Anterior cingulate cortex (tissue), 58 donors: ENCODE results near the gene PDCD1LG2.
"Not testable (repeated sequence)": the region's sequence is repeated elsewhere in the genome, so short reads cannot be mapped to it uniquely, and the experiment has no call there.

Experiments used
- DNase-seq, 58 donors: peaks; one replicate each; lab custom pipeline; 2025; lab: John Stamatoyannopoulos, UW

PDCD1LG2 gene

GRCh38 chr9:5561828-5562488, 51.6 kb downstream of the PDCD1LG2 start:
- DNase-seq, result no peak

GRCh38 chr9:5562806-5563416, 52.6 kb downstream of the PDCD1LG2 start:
- no peak for DNase-seq

- no peak for DNase-seq
Observed at GRCh38 chr9:5563417-5563815, 53.1 kb downstream of the PDCD1LG2 start.

GRCh38 chr9:5563886-5564285, 53.6 kb downstream of the PDCD1LG2 start:
- no peak for DNase-seq

GRCh38 chr9:5566054-5566618, 55.8 kb downstream of the PDCD1LG2 start:
- no peak for DNase-seq

GRCh38 chr9:5568868-5569267, 58.5 kb downstream of the PDCD1LG2 start:
- DNase-seq, result no peak

GRCh38 chr9:5569409-5569808, 59.1 kb downstream of the PDCD1LG2 start:
- DNase-seq, result no peak

GRCh38 chr9:5569891-5570290, 59.6 kb downstream of the PDCD1LG2 start:
- no peak for DNase-seq

- DNase-seq, result no peak
Observed at GRCh38 chr9:5571629-5572232, 61.4 kb downstream of the PDCD1LG2 start.

GRCh38 chr9:5574097-5574496, 63.8 kb downstream of the PDCD1LG2 start:
- DNase-seq, result no peak

GRCh38 chr9:5575000-5575399, 64.7 kb downstream of the PDCD1LG2 start:
- DNase-seq, result no peak

- no peak for DNase-seq
Observed at GRCh38 chr9:5577225-5577624, 66.9 kb downstream of the PDCD1LG2 start.

GRCh38 chr9:5578018-5578697, 67.8 kb downstream of the PDCD1LG2 start:
- no peak for DNase-seq

- DNase-seq, result no peak
Observed at GRCh38 chr9:5578698-5579085, 68.4 kb downstream of the PDCD1LG2 start.

- no peak for DNase-seq
Observed at GRCh38 chr9:5579881-5580280, 69.5 kb downstream of the PDCD1LG2 start.

GRCh38 chr9:5580650-5581049, 70.3 kb downstream of the PDCD1LG2 start:
- no peak for DNase-seq

GRCh38 chr9:5581706-5582105, 71.4 kb downstream of the PDCD1LG2 start:
- not testable (repeated sequence) for DNase-seq

- peak in 5 of 58 donors; percentile 1 to 12 (median 2) for DNase-seq
Observed at GRCh38 chr9:5582835-5583195, 72.5 kb downstream of the PDCD1LG2 start.

GRCh38 chr9:5586391-5586802, 76.1 kb downstream of the PDCD1LG2 start:
- DNase-seq, result no peak

GRCh38 chr9:5587024-5587423, 76.7 kb downstream of the PDCD1LG2 start:
- no peak for DNase-seq

GRCh38 chr9:5592231-5592630, 81.9 kb downstream of the PDCD1LG2 start:
- DNase-seq, result no peak
